Gastrocnemius medialis (tissue), 4 donors: ENCODE results near the gene MICALL2. TPM values are rescaled to one million over a fixed set of nuclear protein-coding genes. Genes with fewer than 3 reads are reported as not detected.

ENCODE experiments used
- ATAC-seq, 2 donors: fragments of 150-250 bp; one replicate each; pipeline ENCODE4 v1.9.1; 2016
- DNase-seq, 2 donors: peaks; one replicate each; pipeline ENCODE4 v3.0.0-alpha.2; 2019
- H3K27ac ChIP-seq, 4 donors: fragments of 200-600 bp; sonication (generic); 1 replicate in 1 of 4; 2 replicates in 3 of 4; pipeline ENCODE4 v1.5.1; 2016 to 2018; ENCODE audit warnings: mild to moderate bottlenecking in 2 of 4, moderate library complexity in 1 of 4
- H3K27me3 ChIP-seq, 3 donors: fragments of 200-600 bp; sonication (generic) in 2 of 3; 1 replicate in 1 of 3; 2 replicates in 2 of 3; pipeline versions ENCODE4 v1.5.1 to v1.6.0; 2016 to 2019; ENCODE audit warnings: mild to moderate bottlenecking in 1 of 3, moderate library complexity in 1 of 3
- H3K36me3 ChIP-seq, 2 donors: fragments of 200-600 bp; sonication (generic) in 1 of 2; one replicate each; pipeline ENCODE4 v1.5.1; 2017 to 2018
- H3K4me1 ChIP-seq, 2 donors: fragments of 200-600 bp; sonication (generic) in 1 of 2; one replicate each; pipeline ENCODE4 v1.5.1; 2016 to 2017; ENCODE audit warnings: mild to moderate bottlenecking in 2 of 2
- H3K4me3 ChIP-seq, 4 donors: fragments of 200-600 bp; sonication (generic) in 3 of 4; 1 replicate in 1 of 4; 2 replicates in 3 of 4; pipeline ENCODE4 v1.5.1; 2016 to 2019; ENCODE audit warnings: mild to moderate bottlenecking in 2 of 4
- H3K9me3 ChIP-seq, 3 donors: fragments of 200-600 bp; sonication (generic) in 2 of 3; 1 replicate in 1 of 3; 2 replicates in 2 of 3; pipeline ENCODE4 v1.5.1; 2016 to 2019
- POLR2A ChIP-seq, 2 donors: fragments of 450-650 bp; IDR thresholded peaks; one replicate each; pipeline ENCODE4 v1.6.1; 2017; ENCODE audit warnings: antibody characterized with exemption in 2 of 2, mild to moderate bottlenecking in 2 of 2, moderate library complexity in 2 of 2
- in situ Hi-C, 4 donors: fragments of 200-750 bp; cut with MboI; loops; one replicate each; pipeline versions ENCODE4 v1.15.0 to v1.8.0; 2017; ENCODE audit warnings: low sequenced_read_pairs in 4 of 4
- intact Hi-C: fragments of 100-400 bp; cut with DNase I; formaldehyde crosslinking; loops from one replicate; pipeline ENCODE4 v1.15.1; 2023; ENCODE audit warnings: low total_unique reads
- total RNA-seq, 4 donors: library from RNA; depleted of rRNA; stranded (reverse); fragments of >200 nt; gene quantifications; one replicate each; pipeline versions ENCODE4 v1.1.0 to v1.2.3, GENCODE V29; 2016
- TF ChIP-seq, protein P1 (sequence below), 5 experiments: fragments of 450-650 bp in 3 of 5; fragments of 200-600 bp in 2 of 5; sonication (generic) in 2 of 5; IDR thresholded peaks in 4 of 5; conservative IDR thresholded peaks in 1 of 5; 1 replicate in 4 of 5; 2 replicates in 1 of 5; pipeline ENCODE4 v1.5.1; 2016 to 2019; ENCODE audit warnings: antibody characterized with exemption in 5 of 5, mild to moderate bottlenecking in 3 of 5, moderate library complexity in 3 of 5

MICALL2 gene
- total RNA-seq, 4 donors from 2014 or later: 1.6 to 4.8 (median 2.4) TPM

DNA sequence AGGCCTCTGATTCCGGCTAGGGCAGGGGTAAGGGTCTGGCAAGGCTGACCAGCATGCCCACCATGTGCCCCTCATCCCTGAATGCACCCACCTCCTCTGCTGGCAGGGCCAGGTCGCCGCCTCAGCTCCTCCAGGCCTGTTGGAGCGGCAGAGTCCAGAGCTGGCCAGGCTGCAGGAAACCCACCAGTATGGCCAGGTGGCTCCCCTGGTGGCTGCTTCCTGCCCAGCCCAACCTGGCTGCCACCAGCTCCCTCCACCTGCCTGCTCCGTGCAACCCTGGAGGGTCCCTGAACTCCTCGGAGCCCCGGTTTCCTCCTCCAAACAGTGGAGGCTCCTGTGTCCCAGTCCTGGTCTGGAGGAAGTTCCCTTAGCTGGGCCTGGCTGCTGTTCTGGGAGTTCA, 39.6 kb downstream of the MICALL2 start:
- ATAC-seq (no peak), DNase-seq (no peak)
- in situ Hi-C loops (no loop called here), intact Hi-C loops (no loop called here)
- Histone ChIP-seq H3K4me1 (no peaks in the 10 kb centered on the region), H3K27ac (no peak overlapping the region), H3K4me3 (no peak overlapping the region), H3K27me3 (peaks cover 16 to 29% (median 28%) of the 10 kb centered on the region in 3 donors), H3K9me3 (no peaks in the 10 kb centered on the region), H3K36me3 (no peaks in the 10 kb centered on the region)
- TF ChIP-seq POLR2A (IDR thresholded peaks at IDR 0.05): no peak
- TF ChIP-seq, protein P1, sequence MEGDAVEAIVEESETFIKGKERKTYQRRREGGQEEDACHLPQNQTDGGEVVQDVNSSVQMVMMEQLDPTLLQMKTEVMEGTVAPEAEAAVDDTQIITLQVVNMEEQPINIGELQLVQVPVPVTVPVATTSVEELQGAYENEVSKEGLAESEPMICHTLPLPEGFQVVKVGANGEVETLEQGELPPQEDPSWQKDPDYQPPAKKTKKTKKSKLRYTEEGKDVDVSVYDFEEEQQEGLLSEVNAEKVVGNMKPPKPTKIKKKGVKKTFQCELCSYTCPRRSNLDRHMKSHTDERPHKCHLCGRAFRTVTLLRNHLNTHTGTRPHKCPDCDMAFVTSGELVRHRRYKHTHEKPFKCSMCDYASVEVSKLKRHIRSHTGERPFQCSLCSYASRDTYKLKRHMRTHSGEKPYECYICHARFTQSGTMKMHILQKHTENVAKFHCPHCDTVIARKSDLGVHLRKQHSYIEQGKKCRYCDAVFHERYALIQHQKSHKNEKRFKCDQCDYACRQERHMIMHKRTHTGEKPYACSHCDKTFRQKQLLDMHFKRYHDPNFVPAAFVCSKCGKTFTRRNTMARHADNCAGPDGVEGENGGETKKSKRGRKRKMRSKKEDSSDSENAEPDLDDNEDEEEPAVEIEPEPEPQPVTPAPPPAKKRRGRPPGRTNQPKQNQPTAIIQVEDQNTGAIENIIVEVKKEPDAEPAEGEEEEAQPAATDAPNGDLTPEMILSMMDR (IDR thresholded peaks at IDR 0.05 in 4 of 5, conservative IDR thresholded peaks at IDR 0.05 in 1 of 5): no peak

DNA sequence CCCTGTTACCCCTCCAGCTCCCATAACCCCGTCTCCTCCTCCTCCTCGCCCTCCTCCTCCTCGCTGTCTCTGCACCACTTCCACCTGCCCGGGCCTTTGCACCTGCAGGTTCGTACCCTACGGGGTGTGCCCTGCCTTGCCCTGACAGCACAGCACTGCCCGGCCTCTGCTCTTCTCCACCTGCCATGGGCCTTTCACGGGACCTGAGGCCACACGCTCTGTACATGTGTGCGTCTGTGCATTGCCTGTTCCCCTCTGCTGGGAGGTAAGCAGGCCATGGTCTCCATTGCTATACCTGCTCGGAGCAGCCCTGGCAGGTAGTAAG, 40.0 kb downstream of the MICALL2 start:
- in situ Hi-C loops: no loop called here
- H3K27ac ChIP-seq: no peak overlapping the region
- H3K36me3 ChIP-seq: no peaks in the 10 kb centered on the region
- H3K4me3 ChIP-seq: no peak overlapping the region
- DNase-seq (no peak), ATAC-seq (no peak)
- H3K27me3 ChIP-seq: peaks cover 16 to 33% (median 29%) of the 10 kb centered on the region in 3 donors
- H3K4me1 ChIP-seq: no peaks in the 10 kb centered on the region
- H3K9me3 ChIP-seq: no peaks in the 10 kb centered on the region
- intact Hi-C loops: no loop called here
- TF ChIP-seq, protein P1 (IDR thresholded peaks at IDR 0.05 in 4 of 5, conservative IDR thresholded peaks at IDR 0.05 in 1 of 5): no peak
- TF ChIP-seq POLR2A (IDR thresholded peaks at IDR 0.05): no peak

DNA sequence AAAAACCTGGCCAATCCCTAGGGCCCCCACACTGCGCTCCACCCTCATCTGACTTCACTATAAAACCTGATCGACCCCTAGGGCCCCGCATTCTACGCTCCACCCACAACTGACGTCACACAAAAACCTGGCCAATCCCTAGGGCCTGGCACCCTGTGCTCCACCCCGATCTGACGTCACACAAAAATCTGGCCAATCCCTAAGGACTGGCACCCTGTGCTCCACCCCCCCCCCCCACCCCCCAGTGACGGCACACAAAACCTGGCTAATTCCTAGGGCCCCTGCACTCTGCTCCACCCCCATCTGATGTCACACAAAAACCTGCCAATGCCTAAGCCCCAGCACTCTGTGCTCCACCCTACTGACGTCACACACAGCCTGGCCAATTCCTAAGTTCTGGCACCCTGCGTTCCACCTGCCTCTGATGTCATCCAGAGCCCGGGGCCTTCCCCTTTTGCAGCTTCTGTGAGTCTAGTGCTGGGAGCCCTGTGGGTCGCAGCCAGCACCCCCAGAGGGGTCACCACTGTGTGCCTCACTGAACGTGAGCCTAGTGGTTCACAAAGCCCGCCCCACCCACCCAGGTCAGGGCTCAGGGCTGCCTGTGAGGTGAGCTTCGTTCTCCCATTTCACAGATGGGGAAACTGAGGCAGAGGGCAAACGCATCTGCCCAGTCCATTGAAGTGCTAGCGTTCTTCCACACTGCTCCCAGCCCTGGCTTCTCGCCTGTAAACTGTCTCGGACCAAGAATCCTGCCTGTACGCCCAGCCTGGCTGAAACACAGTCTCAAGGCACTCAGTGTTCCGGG, 40.6 kb downstream of the MICALL2 start:
- in situ Hi-C loops (no loop called here), intact Hi-C loops (no loop called here)
- Histone ChIP-seq H3K27ac (no peak overlapping the region), H3K27me3 (peaks cover 16 to 37% (median 26%) of the 10 kb centered on the region in 3 donors), H3K4me1 (no peaks in the 10 kb centered on the region), H3K4me3 (no peak overlapping the region), H3K36me3 (no peaks in the 10 kb centered on the region), H3K9me3 (no peaks in the 10 kb centered on the region)
- DNase-seq: no peak
- TF ChIP-seq, protein P1 (IDR thresholded peaks at IDR 0.05 in 4 of 5, conservative IDR thresholded peaks at IDR 0.05 in 1 of 5): no peak
- no peak for TF ChIP-seq POLR2A (IDR thresholded peaks at IDR 0.05)
- ATAC-seq: no peak

DNA sequence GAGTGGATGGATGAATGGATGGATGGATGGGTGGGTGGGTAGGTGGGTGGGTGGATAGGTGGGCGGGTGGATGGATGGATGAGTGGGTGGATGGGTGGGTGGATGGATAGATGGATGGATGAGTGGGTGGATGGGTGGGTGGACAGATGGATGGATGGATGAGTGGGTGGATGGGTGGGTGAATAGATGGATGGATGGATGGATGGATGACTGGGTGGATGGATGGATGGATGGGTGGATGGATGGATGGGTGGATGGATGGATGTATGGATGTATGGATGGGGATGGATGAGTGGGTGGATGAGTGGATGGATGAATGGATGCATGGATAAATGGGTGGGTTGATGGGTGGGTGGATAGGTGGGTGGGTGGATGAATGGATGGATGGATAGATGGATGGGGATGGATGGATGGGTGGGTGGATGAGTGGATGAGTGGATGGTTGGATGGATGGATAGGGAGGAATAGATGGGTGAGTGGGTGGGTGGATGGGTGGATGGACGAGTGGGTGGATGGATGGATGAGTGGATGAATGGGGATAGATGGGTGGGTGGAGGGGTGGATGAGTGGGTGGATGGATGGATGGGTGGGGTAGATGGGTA, 43.8 kb downstream of the MICALL2 start:
- intact Hi-C loops (no loop called here), in situ Hi-C loops (no loop called here)
- no peaks in the 10 kb centered on the region for H3K9me3 ChIP-seq
- ATAC-seq (no peak), DNase-seq (no peak)
- H3K27ac ChIP-seq: no peak overlapping the region
- H3K4me3 ChIP-seq: no peak overlapping the region
- H3K36me3 ChIP-seq: no peaks in the 10 kb centered on the region
- TF ChIP-seq, protein P1 (IDR thresholded peaks at IDR 0.05 in 4 of 5, conservative IDR thresholded peaks at IDR 0.05 in 1 of 5): no peak
- TF ChIP-seq POLR2A (IDR thresholded peaks at IDR 0.05): no peak
- no peaks in the 10 kb centered on the region for H3K4me1 ChIP-seq
- H3K27me3 ChIP-seq: peaks cover 14 to 39% (median 16%) of the 10 kb centered on the region in 3 donors
